K562 treated with DMSO at 1 percent for 24 hours (cell line): ENCODE data around the gene JAK3. TPM values are rescaled to one million over a fixed set of nuclear protein-coding genes. Genes with fewer than 3 reads are reported as not detected.

Experiments used
- total RNA-seq: library from RNA; unstranded; fragments of 300-600 nt; gene quantifications from 2 replicates; pipeline ENCODE4 v1.2.3, GENCODE V29; 2022; ENCODE audit warnings: low read depth; ENCODE audit not compliant: insufficient read depth

JAK3 gene
- 0.14 and 0.36 TPM in 2 replicates for total RNA-seq

DNA sequence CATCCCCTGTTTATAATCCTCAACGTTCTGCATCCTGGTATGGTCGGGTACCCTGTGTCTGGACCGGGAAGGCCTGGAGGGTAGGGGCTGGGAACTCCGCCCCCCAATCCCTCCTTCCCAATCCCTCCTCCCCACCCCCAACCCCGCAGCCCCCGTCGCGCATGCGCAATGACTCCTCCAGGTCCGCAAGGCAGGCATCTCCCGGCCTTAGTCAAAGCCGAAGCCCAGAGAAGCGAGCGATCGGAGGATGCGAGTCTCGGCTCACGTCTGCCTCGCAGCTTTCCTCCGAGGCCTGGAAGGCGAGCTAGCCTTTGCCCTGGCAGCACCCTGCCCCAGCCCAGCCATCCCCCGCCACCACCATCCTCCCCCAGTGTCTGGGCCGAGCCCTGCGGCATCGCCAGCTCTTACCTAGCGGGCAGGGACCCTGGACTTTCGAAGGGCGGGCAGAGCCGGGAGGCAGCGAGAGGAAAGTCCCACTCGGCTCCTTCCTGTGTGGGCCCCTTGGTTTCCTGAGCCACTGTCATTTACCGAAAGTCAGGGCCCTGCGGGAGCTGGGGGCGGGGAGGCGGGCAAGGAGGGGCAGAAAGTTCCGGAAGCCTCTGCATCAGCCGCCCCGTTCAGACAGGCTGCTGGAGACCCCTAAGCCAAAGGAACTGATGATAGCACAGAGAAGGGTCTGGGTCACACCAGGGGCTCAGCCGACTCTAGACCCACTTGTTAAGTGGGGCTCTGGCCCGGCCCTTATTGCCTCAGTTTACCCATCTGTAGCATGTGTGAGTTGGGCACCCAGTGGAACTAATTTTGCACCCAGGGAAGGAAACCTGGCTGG is at the start of gene JAK3:
TSS of gene JAK3 (minus strand) at position 445 of the 829 bp plus-strand sequence. CDS start 3,565 bp downstream, outside the sequence.

DNA sequence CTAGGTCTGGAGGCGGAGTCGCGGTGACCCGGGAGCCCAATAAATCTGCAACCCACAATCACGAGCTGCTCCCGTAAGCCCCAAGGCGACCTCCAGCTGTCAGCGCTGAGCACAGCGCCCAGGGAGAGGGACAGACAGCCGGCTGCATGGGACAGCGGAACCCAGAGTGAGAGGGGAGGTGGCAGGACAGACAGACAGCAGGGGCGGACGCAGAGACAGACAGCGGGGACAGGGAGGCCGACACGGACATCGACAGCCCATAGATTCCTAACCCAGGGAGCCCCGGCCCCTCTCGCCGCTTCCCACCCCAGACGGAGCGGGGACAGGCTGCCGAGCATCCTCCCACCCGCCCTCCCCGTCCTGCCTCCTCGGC is 24.1 kb upstream of the JAK3 start, which contains the start of gene SLC5A5:
TSS of gene SLC5A5 (plus strand) at position 68 of the 373 bp plus-strand sequence. CDS start 375 bp downstream, outside the sequence.

DNA sequence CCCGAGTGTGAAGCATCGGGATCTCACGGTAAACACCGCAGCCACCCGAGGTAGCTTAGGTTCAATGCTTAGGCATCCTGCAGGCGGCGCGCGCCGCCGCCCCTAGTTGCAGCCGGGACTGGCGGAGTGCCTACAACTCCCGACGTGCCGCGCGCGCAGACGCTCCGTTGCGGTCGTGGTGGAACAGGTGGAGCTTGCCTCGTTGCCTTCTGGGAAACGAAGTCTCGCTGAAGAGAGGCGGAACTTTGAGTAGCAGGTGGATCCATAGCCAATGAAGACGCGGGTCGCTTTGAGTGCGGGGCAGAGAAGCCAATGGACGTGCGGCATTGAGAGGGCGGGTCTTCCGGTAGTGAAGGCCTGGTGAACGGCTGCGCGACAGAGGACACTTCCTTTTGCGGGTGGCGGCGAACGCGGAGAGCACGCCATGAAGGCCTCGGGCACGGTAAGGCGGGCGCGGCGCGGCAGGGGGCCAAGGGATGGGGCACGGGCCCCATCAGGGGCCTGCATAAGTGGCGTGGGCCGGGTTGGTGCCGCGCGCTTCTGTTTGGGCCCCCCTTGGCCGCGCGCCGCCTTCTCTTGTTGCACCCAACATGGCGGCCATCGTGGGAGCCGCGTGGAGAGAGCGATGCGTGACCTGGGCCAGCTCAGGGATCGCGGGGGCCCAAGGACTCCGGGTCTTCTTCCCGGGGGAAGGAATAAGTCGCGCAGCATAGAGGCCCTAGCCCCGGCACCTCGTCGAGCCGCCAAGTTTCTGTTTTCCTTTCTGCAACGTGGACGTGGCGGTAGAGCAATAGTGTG is 11.9 kb upstream of the JAK3 start, which contains the start of gene RPL18A:
TSS of gene RPL18A (plus strand) at position 378 of the 798 bp plus-strand sequence. CDS start at position 425, 47 bp downstream.

DNA sequence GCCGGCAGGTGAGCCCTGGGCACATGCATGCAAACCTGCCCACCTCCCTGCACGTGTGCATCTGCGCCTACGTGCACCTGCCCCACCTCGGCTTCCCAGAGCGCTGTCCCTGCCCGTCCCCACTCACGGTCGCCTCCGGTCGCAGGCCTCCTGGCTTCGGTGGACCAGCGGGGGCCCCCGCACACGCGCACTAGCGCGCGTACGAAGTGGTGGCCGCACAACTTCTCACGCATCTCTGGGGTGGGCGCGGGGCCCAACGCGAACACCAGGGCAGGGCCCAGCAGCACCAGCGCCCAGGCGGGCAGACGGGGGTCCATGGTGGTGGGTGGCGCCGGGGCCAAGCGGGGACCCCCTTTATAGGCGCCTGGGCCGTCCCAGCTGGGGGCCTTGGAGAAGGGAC is 26.6 kb downstream of the JAK3 start, which contains the start of gene INSL3:
TSS of gene INSL3 (minus strand) at position 330 of the 400 bp plus-strand sequence. CDS start at position 317, 13 bp downstream.

DNA sequence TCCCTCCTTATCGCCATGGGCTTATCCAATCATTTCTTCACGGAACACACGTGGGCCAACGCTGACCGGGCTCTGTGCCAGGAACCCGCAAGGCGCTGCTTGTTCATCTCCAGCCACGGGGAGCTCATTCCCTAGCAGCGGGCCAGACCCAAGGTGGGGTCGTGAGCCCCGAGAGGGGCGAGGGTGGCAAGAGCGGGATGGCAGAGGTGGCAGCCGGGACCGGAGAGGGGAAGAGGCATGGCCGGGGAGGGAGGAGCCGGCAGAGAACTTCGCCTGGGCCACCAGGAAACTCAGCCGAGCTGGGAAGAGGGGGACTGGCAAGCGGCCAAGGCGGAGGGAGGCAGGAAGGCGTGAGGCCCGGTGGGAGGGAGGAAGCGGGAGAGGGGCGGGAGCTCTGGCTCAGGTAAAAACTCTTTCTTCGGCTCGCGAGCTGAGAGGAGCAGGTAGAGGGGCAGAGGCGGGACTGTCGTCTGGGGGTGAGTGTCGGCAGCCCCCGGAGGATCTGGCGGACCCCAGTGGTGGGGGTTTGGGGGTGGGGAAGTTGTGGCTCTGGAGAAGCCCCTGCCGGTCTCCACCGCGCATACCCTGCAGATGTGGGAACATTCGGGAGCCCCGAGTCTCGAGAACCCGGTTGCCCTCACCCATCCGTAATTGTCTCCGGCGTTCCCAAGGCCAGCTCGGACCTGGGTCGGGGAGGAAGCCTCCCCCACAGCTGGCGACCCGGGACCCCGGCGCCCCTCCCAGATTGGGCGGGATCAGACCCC is 52.9 kb downstream of the JAK3 start, which contains the start of gene B3GNT3:
TSS of gene B3GNT3 (plus strand) at position 408 of the 764 bp plus-strand sequence. CDS start 12,670 bp downstream, outside the sequence.

Other genes with a start within 250 kb of the JAK3 start
- 0.38 and 0.61 TPM in 2 replicates for gene UNC13A, start 159.6 kb downstream of the JAK3 start, total RNA-seq
- 119 and 127 TPM in 2 replicates for gene MAP1S, start 128.5 kb downstream of the JAK3 start, total RNA-seq
- 37.7 and 38.8 TPM in 2 replicates for gene FCHO1, start 96.5 kb downstream of the JAK3 start, total RNA-seq
- 1.3 TPM in 2 replicates for gene B3GNT3, start 52.8 kb downstream of the JAK3 start, total RNA-seq
- not detected in 2 replicates for gene INSL3, start 26.5 kb downstream of the JAK3 start, total RNA-seq
- gene RPL18A, start 11.9 kb upstream of the JAK3 start, total RNA-seq, result 7,407 and 7,918 TPM in 2 replicates
- gene SLC5A5, start 24.0 kb upstream of the JAK3 start, total RNA-seq, result 0.32 and 0.58 TPM in 2 replicates
- 170 TPM in 2 replicates for gene CCDC124, start 85.0 kb upstream of the JAK3 start, total RNA-seq
- 11.6 and 13.7 TPM in 2 replicates for gene KCNN1, start 119.1 kb upstream of the JAK3 start, total RNA-seq
- 34.4 and 34.9 TPM in 2 replicates for gene ARRDC2, start 160.2 kb upstream of the JAK3 start, total RNA-seq
- 0.36 TPM in 1 of 2 replicates, not detected in the other for gene IL12RB1, start 239.0 kb upstream of the JAK3 start, total RNA-seq
- 13.7 and 14.2 TPM in 2 replicates for gene MAST3, start 249.8 kb upstream of the JAK3 start, total RNA-seq